Suprapubic skin (tissue), 4 donors: ENCODE measurements around the gene CPNE5.

ENCODE experiments used
- CTCF ChIP-seq, 2 donors: fragments of 200-600 bp in 1 of 2; fragments of 450-650 bp in 1 of 2; sonication (generic) in 1 of 2; IDR thresholded peaks; one replicate each; pipeline ENCODE4 v1.5.1; 2016 to 2019; ENCODE audit warnings: antibody characterized with exemption in 2 of 2, mild to moderate bottlenecking in 1 of 2, moderate library complexity in 1 of 2
- EP300 ChIP-seq: sonication (generic); formaldehyde crosslinking; IDR thresholded peaks from one replicate; pipeline ENCODE4 v1.6.1; 2017; ENCODE audit warnings: antibody characterized with exemption
- POLR2A ChIP-seq, 2 donors: fragments of 450-650 bp; IDR thresholded peaks; one replicate each; pipeline ENCODE4 v1.6.1; 2017; ENCODE audit warnings: antibody characterized with exemption in 2 of 2, mild to moderate bottlenecking in 2 of 2, moderate library complexity in 2 of 2
- POLR2AphosphoS5 ChIP-seq, 3 donors: sonication (generic); formaldehyde crosslinking; IDR thresholded peaks; one replicate each; pipeline ENCODE4 v1.6.1; 2017; ENCODE audit warnings: antibody characterized with exemption in 3 of 3

DNA sequence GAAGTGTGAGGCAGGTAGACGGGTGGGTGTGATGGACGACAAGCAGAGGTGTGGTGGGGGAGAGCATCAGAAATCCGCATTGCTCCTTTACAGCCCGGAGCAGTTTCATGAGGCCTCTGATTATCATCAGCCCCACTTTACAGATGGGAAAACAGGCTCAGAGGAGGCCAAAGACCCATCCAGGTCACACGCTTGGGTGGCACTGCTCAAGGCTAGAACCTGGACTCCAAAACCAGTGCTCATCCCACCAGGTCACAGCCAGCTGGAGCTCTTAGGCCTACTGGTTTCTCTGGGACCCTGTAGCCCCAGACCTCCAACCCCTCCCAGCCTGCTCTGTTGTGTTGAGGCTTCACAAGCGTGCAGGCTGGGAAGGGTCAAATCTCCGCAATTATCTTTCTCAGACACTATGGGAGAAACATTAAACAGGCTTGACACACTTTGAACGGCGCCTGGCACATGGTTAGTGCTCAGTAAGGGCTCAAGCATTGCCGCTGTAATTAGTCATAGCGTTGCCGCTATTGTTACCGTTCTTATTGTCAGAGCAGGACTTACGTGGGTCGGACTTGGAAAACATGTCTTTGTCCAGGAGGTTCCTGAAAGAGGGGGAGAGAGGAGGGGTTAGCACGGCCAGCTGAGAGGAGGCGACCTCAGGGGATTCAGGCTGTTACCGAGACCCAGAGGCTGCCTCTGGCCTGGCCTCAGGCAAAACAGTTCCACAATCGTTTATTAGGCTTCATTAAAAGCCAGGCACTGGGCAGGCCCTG lies 16.6 kb downstream of the CPNE5 start:
- no peak for TF ChIP-seq CTCF (IDR thresholded peaks at IDR 0.05)
- TF ChIP-seq POLR2A (IDR thresholded peaks at IDR 0.05): no peak
- no peak for TF ChIP-seq POLR2AphosphoS5 (IDR thresholded peaks at IDR 0.05)
- no peak for TF ChIP-seq EP300
